Fibroblast of lung (primary cell): ENCODE results near the gene SLC22A23.

Experiments
- EZH2 ChIP-seq: IDR thresholded peaks from 2 replicates; pipeline ENCODE4 v1.5.1; 2012; ENCODE audit warnings: low read length, control low read depth, mild to moderate bottlenecking; ENCODE audit errors: missing control alignments
- TF ChIP-seq, protein P1 (sequence below), 2 donors: IDR thresholded peaks in 1 of 2; conservative IDR thresholded peaks in 1 of 2; 1 replicate in 1 of 2; 2 replicates in 1 of 2; pipeline ENCODE4 v1.5.1; 2011 to 2012; ENCODE audit warnings: low read length in 2 of 2, control low read depth in 1 of 2, inconsistent platforms in 1 of 2, low read depth in 1 of 2, mild to moderate bottlenecking in 1 of 2

DNA sequence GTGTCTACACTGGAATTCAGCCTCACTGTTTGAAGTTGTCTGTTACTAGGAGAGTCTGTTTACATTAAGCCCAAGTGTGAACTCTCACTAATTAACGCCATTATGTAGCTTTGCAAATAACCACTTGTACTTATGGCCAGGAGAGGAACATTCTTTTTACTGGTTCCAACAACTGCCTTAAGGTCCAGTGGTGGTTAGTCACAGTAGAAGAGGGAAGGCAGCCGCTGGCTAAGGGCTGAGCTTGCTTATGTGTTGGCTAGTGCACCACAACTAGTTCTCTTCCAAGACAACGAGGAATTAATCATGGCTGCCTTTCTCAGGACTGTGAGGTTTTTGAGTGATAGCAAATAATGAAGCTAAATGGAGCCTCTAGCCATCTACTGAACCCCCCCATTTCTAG, 14.9 kb upstream of the SLC22A23 start:
- TF ChIP-seq, protein P1, sequence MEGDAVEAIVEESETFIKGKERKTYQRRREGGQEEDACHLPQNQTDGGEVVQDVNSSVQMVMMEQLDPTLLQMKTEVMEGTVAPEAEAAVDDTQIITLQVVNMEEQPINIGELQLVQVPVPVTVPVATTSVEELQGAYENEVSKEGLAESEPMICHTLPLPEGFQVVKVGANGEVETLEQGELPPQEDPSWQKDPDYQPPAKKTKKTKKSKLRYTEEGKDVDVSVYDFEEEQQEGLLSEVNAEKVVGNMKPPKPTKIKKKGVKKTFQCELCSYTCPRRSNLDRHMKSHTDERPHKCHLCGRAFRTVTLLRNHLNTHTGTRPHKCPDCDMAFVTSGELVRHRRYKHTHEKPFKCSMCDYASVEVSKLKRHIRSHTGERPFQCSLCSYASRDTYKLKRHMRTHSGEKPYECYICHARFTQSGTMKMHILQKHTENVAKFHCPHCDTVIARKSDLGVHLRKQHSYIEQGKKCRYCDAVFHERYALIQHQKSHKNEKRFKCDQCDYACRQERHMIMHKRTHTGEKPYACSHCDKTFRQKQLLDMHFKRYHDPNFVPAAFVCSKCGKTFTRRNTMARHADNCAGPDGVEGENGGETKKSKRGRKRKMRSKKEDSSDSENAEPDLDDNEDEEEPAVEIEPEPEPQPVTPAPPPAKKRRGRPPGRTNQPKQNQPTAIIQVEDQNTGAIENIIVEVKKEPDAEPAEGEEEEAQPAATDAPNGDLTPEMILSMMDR (conservative IDR thresholded peaks at IDR 0.05 in 1 of 2, IDR thresholded peaks at IDR 0.05 in 1 of 2; ENCODE audit: low read depth in 1 of 2, low read length in 2 of 2): no peak
- TF ChIP-seq EZH2: no peak
